ENCODE data around the gene U2SURP.

DNA sequence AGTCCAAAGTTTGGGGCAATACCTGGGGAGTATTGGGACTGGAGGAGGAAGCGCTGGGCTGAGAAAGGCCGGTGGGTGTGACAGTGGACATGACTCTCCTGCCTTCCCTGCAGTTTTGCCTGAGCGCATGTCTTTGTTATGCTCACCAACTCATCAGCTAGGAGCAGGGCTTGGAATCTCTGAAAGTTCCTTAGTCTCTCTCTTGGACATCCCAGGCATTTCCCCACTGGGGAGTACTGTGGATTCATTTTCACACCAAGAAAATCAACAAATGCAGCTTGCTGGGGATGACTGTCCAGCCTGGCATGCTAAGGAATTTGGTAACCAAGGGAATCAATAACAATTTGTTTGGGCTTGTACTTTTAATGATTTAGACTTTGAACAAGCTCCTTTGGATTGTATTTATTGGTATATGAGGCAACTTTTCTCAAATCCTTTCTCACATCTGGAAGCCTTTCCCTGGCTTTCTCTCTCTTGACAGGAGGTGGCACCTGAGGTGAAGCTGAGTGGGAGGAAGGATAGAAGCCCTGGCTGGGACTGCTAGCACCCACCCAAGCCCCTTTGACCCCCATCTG is 69.7 kb downstream of the U2SURP start:
- TF ChIP-seq HDGF (IDR thresholded peaks at IDR 0.05; ENCODE audit: borderline replicate concordance): no peak
- TF ChIP-seq ZNF384 (IDR thresholded peaks at IDR 0.05): no peak
- no peak for TF ChIP-seq ELF4 (IDR thresholded peaks at IDR 0.05)
- TF ChIP-seq FOXM1 (IDR thresholded peaks at IDR 0.05; ENCODE audit: borderline replicate concordance): no peak
- TF ChIP-seq ARNT (IDR thresholded peaks at IDR 0.05): no peak
- TF ChIP-seq, protein P1, sequence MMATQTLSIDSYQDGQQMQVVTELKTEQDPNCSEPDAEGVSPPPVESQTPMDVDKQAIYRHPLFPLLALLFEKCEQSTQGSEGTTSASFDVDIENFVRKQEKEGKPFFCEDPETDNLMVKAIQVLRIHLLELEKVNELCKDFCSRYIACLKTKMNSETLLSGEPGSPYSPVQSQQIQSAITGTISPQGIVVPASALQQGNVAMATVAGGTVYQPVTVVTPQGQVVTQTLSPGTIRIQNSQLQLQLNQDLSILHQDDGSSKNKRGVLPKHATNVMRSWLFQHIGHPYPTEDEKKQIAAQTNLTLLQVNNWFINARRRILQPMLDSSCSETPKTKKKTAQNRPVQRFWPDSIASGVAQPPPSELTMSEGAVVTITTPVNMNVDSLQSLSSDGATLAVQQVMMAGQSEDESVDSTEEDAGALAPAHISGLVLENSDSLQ (IDR thresholded peaks at IDR 0.05): no peak
- TF ChIP-seq LEF1 (IDR thresholded peaks at IDR 0.05; ENCODE audit: borderline replicate concordance): no peak
- no peak for TF ChIP-seq TARDBP (IDR thresholded peaks at IDR 0.05)
- TF ChIP-seq FOXA1 (IDR thresholded peaks at IDR 0.05): no peak
- TF ChIP-seq BHLHE40 (IDR thresholded peaks at IDR 0.05; ENCODE audit: borderline replicate concordance): no peak

All from HEK293T (cell line).